ENCODE results near the gene LNX2.

The LNX2 gene

GRCh38 chr13:27605099-27605498 is 15.2 kb downstream of the LNX2 start:
- no peak for DNase-seq

- no peak for DNase-seq
Measured at GRCh38 chr13:27601803-27602202, 18.5 kb downstream of the LNX2 start.

GRCh38 chr13:27601208-27601607 is 19.1 kb downstream of the LNX2 start:
- DNase-seq: no peak

- no peak for DNase-seq
Measured at GRCh38 chr13:27600711-27601110, 19.6 kb downstream of the LNX2 start.

GRCh38 chr13:27599845-27600553 is 20.3 kb downstream of the LNX2 start:
- DNase-seq: peak; percentile 11

GRCh38 chr13:27599096-27599495 is 21.2 kb downstream of the LNX2 start:
- no peak for DNase-seq

- no peak for DNase-seq
Measured at GRCh38 chr13:27595055-27595811, 25.1 kb downstream of the LNX2 start.

GRCh38 chr13:27593267-27593666 is 27.1 kb downstream of the LNX2 start:
- peak; percentile 41 for DNase-seq

- no peak for DNase-seq
Measured at GRCh38 chr13:27592865-27593264, 27.5 kb downstream of the LNX2 start.

- no peak for DNase-seq
Measured at GRCh38 chr13:27588405-27588804, 31.9 kb downstream of the LNX2 start.

GRCh38 chr13:27587095-27587746 is 33.1 kb downstream of the LNX2 start:
- no peak for DNase-seq

GRCh38 chr13:27583645-27584044 is 36.7 kb downstream of the LNX2 start:
- DNase-seq: no peak

- no peak for DNase-seq
Measured at GRCh38 chr13:27578121-27579030, 42.0 kb downstream of the LNX2 start.

- no peak for DNase-seq
Measured at GRCh38 chr13:27574661-27575060, 45.7 kb downstream of the LNX2 start.

GRCh38 chr13:27573265-27573664 is 47.1 kb downstream of the LNX2 start:
- no peak for DNase-seq

- DNase-seq: no peak
Measured at GRCh38 chr13:27572234-27572901, 48.0 kb downstream of the LNX2 start.

- no peak for DNase-seq
Measured at GRCh38 chr13:27570906-27571305, 49.4 kb downstream of the LNX2 start.

- peak; percentile 18 for DNase-seq
Measured at GRCh38 chr13:27569405-27569804, 50.9 kb downstream of the LNX2 start.

GRCh38 chr13:27565818-27566217 is 54.5 kb downstream of the LNX2 start:
- no peak for DNase-seq

GRCh38 chr13:27562457-27562856 is 57.9 kb downstream of the LNX2 start:
- no peak for DNase-seq

- no peak for DNase-seq
Measured at GRCh38 chr13:27559719-27560118, 60.6 kb downstream of the LNX2 start.

GRCh38 chr13:27556109-27556508 is 64.2 kb downstream of the LNX2 start:
- DNase-seq: no peak

Measured in activated CD4-positive, alpha-beta T cell treated with anti-CD3 and anti-CD28 coated beads, Interleukin-2, Interleukin-6, amounts not matched to agents 100 ng/mL and 50 ng/mL, durations not matched to agents 16 hours and 8 hours (primary cell).